Germinal center (tissue), 1 donor: ENCODE results near the gene KIF7.
"Not testable (repeated sequence)": the region's sequence is repeated elsewhere in the genome, so short reads cannot be mapped to it uniquely, and the experiment has no call there.

Source experiments
- DNase-seq: peaks from one replicate; pipeline ENCODE4 v3.0.0; 2012; ENCODE audit warnings: mixed read lengths, low spot score

The KIF7 gene

GRCh38 chr15:89654847-89655805 lies at the start of gene KIF7:
KIF7 (minus strand) TSS chr15:89655467; CDS start chr15:89652930, 2,537 bp downstream.
- DNase-seq = peak; percentile 47

GRCh38 chr15:89704411-89704810 lies 49.1 kb upstream of the KIF7 start:
- no peak for DNase-seq

- DNase-seq = no peak
Observed at GRCh38 chr15:89695198-89695597, 39.9 kb upstream of the KIF7 start.

GRCh38 chr15:89693696-89694095 lies 38.4 kb upstream of the KIF7 start:
- no peak for DNase-seq

- no peak for DNase-seq
Observed at GRCh38 chr15:89693091-89693490, 37.8 kb upstream of the KIF7 start.

GRCh38 chr15:89690276-89691218 lies 35.3 kb upstream of the KIF7 start, which contains the start of the genes PEX11A and WDR93:
PEX11A (minus strand) TSS chr15:89690754; CDS start chr15:89690632, 122 bp downstream.
WDR93 (plus strand) TSS chr15:89690811; CDS start chr15:89701747, 10,936 bp downstream.
- peak; percentile 84 for DNase-seq

GRCh38 chr15:89689930-89690275 lies 34.6 kb upstream of the KIF7 start:
- DNase-seq = not testable (repeated sequence)

- DNase-seq = no peak
Observed at GRCh38 chr15:89686522-89686921, 31.3 kb upstream of the KIF7 start.

GRCh38 chr15:89685995-89686394 lies 30.7 kb upstream of the KIF7 start:
- no peak for DNase-seq

GRCh38 chr15:89681146-89681545 lies 25.9 kb upstream of the KIF7 start:
- no peak for DNase-seq

GRCh38 chr15:89680282-89680873 lies 25.1 kb upstream of the KIF7 start:
- no peak for DNase-seq

- DNase-seq = no peak
Observed at GRCh38 chr15:89679212-89679611, 23.9 kb upstream of the KIF7 start, which contains the start of gene PLIN1. PLIN1 (minus strand) TSS chr15:89679367; CDS start chr15:89677489, 1,878 bp downstream.

GRCh38 chr15:89677381-89677780 lies 22.1 kb upstream of the KIF7 start:
- DNase-seq = no peak

GRCh38 chr15:89675606-89676005 lies 20.3 kb upstream of the KIF7 start:
- no peak for DNase-seq

- no peak for DNase-seq
Observed at GRCh38 chr15:89674526-89674925, 19.3 kb upstream of the KIF7 start.

GRCh38 chr15:89673165-89673512 lies 17.9 kb upstream of the KIF7 start:
- DNase-seq = peak; percentile 68

- DNase-seq = no peak
Observed at GRCh38 chr15:89672221-89673164, 17.2 kb upstream of the KIF7 start.

GRCh38 chr15:89671687-89672086 lies 16.4 kb upstream of the KIF7 start:
- DNase-seq = no peak

GRCh38 chr15:89670971-89671560 lies 15.8 kb upstream of the KIF7 start:
- no peak for DNase-seq

GRCh38 chr15:89669941-89670340 lies 14.7 kb upstream of the KIF7 start:
- no peak for DNase-seq
